Measurements from ENCODE around the gene LDLRAD4. TPM values are rescaled to one million over a fixed set of nuclear protein-coding genes. Genes with fewer than 3 reads are reported as not detected.

The LDLRAD4 gene
- polyA plus RNA-seq, 1 experiment, result not detected

GRCh38 chr18:13537022-13537780, 318.6 kb downstream of the LDLRAD4 start:
- no peak for TF ChIP-seq CTCF (IDR thresholded peaks at IDR 0.05; ENCODE audit: low read depth, low read length)
- Histone ChIP-seq H3K4me3 (ENCODE audit: low read depth, low read length) (no peak overlapping the region), H3K27me3 (ENCODE audit: control insufficient read depth, insufficient read depth, low read length) (peaks cover 3% of the 10 kb centered on the region), H3K9me3 (ENCODE audit: control insufficient read depth, insufficient read depth, low read length) (no peaks in the 10 kb centered on the region), H3K27ac (ENCODE audit: low read depth, low read length) (no peak overlapping the region)
- CTCF ChIA-PET, result no interaction called here
- DNase-seq (ENCODE audit: low read depth, low spot score), result no peak
- POLR2A ChIA-PET, result no interaction called here

GRCh38 chr18:13538630-13539029, 320.1 kb downstream of the LDLRAD4 start:
- no peak for TF ChIP-seq CTCF (IDR thresholded peaks at IDR 0.05; ENCODE audit: low read depth, low read length)
- CTCF ChIA-PET, result no interaction called here
- POLR2A ChIA-PET, result no interaction called here
- Histone ChIP-seq H3K9me3 (ENCODE audit: control insufficient read depth, insufficient read depth, low read length) (no peaks in the 10 kb centered on the region), H3K4me3 (ENCODE audit: low read depth, low read length) (no peak overlapping the region), H3K27me3 (ENCODE audit: control insufficient read depth, insufficient read depth, low read length) (peaks cover 3% of the 10 kb centered on the region), H3K27ac (ENCODE audit: low read depth, low read length) (no peak overlapping the region)
- DNase-seq (ENCODE audit: low read depth, low spot score), result no peak

GRCh38 chr18:13539050-13539449, 320.5 kb downstream of the LDLRAD4 start:
- POLR2A ChIA-PET, result no interaction called here
- H3K9me3 ChIP-seq (ENCODE audit: control insufficient read depth, insufficient read depth, low read length), result no peaks in the 10 kb centered on the region
- H3K4me3 ChIP-seq (ENCODE audit: low read depth, low read length), result no peak overlapping the region
- no peak for DNase-seq (ENCODE audit: low read depth, low spot score)
- CTCF ChIA-PET, result no interaction called here
- no peak overlapping the region for H3K27ac ChIP-seq (ENCODE audit: low read depth, low read length)
- peaks cover 3% of the 10 kb centered on the region for H3K27me3 ChIP-seq (ENCODE audit: control insufficient read depth, insufficient read depth, low read length)
- no peak for TF ChIP-seq CTCF (IDR thresholded peaks at IDR 0.05; ENCODE audit: low read depth, low read length)

GRCh38 chr18:13539843-13540476, 321.4 kb downstream of the LDLRAD4 start:
- CTCF ChIA-PET, result no interaction called here
- TF ChIP-seq CTCF (IDR thresholded peaks at IDR 0.05; ENCODE audit: low read depth, low read length), result no peak
- Histone ChIP-seq H3K27ac (ENCODE audit: low read depth, low read length) (no peak overlapping the region), H3K27me3 (ENCODE audit: control insufficient read depth, insufficient read depth, low read length) (peaks cover 3% of the 10 kb centered on the region), H3K4me3 (ENCODE audit: low read depth, low read length) (no peak overlapping the region), H3K9me3 (ENCODE audit: control insufficient read depth, insufficient read depth, low read length) (no peaks in the 10 kb centered on the region)
- POLR2A ChIA-PET, result no interaction called here
- no peak for DNase-seq (ENCODE audit: low read depth, low spot score)

- no peak overlapping the region for H3K27ac ChIP-seq (ENCODE audit: low read depth, low read length)
- DNase-seq (ENCODE audit: low read depth, low spot score), result no peak
- H3K4me3 ChIP-seq (ENCODE audit: low read depth, low read length), result no peak overlapping the region
- POLR2A ChIA-PET, result no interaction called here
- CTCF ChIA-PET, result no interaction called here
- no peak for TF ChIP-seq CTCF (IDR thresholded peaks at IDR 0.05; ENCODE audit: low read depth, low read length)
- no peaks in the 10 kb centered on the region for H3K9me3 ChIP-seq (ENCODE audit: control insufficient read depth, insufficient read depth, low read length)
- peaks cover 3% of the 10 kb centered on the region for H3K27me3 ChIP-seq (ENCODE audit: control insufficient read depth, insufficient read depth, low read length)
Observed at GRCh38 chr18:13540477-13541182, 322.1 kb downstream of the LDLRAD4 start.
